Measurements from ENCODE around the gene INSIG1. TPM values are rescaled to one million over a fixed set of nuclear protein-coding genes. Genes with fewer than 3 reads are reported as not detected.

The INSIG1 gene
- polyA plus RNA-seq, 1 experiment = 29.4 TPM

GRCh38 chr7:155299535-155300202 is 2.0 kb downstream of the INSIG1 start:
- POLR2A ChIA-PET = interaction anchor here (3.1 kb wide), 1 partner anchor 94 kb away, joined by 14 read pairs; no protein-coding TSS in a partner anchor
- Histone ChIP-seq H3K27me3 (ENCODE audit: control insufficient read depth, insufficient read depth, low read length) (no peaks in the 10 kb centered on the region), H3K9me3 (ENCODE audit: control insufficient read depth, insufficient read depth, low read length) (no peaks in the 10 kb centered on the region), H3K4me3 (ENCODE audit: low read depth, low read length) (peak overlapping the region; percentile 73), H3K27ac (ENCODE audit: low read depth, low read length) (peak overlapping the region; percentile 40)
- no peak for TF ChIP-seq CTCF (IDR thresholded peaks at IDR 0.05; ENCODE audit: low read depth, low read length)
- DNase-seq (ENCODE audit: low read depth, low spot score) = no peak
- CTCF ChIA-PET = interaction anchor here (1.7 to 7.2 kb wide), 4 partner anchors 45 to 372 kb away, joined by 5 to 48 read pairs (median 7); no protein-coding TSS in a partner anchor

GRCh38 chr7:155300641-155301452 is 3.2 kb downstream of the INSIG1 start:
- no peak for TF ChIP-seq CTCF (IDR thresholded peaks at IDR 0.05; ENCODE audit: low read depth, low read length)
- no peak for DNase-seq (ENCODE audit: low read depth, low spot score)
- H3K27ac ChIP-seq (ENCODE audit: low read depth, low read length) = no peak overlapping the region
- peak overlapping the region; percentile 29 for H3K4me3 ChIP-seq (ENCODE audit: low read depth, low read length)
- POLR2A ChIA-PET = no interaction called here
- no peaks in the 10 kb centered on the region for H3K27me3 ChIP-seq (ENCODE audit: control insufficient read depth, insufficient read depth, low read length)
- no peaks in the 10 kb centered on the region for H3K9me3 ChIP-seq (ENCODE audit: control insufficient read depth, insufficient read depth, low read length)
- CTCF ChIA-PET = interaction anchor here (1.7 to 7.2 kb wide), 4 partner anchors 44 to 373 kb away, joined by 5 to 48 read pairs (median 12); no protein-coding TSS in a partner anchor

- Histone ChIP-seq H3K9me3 (ENCODE audit: control insufficient read depth, insufficient read depth, low read length) (no peaks in the 10 kb centered on the region), H3K27ac (ENCODE audit: low read depth, low read length) (no peak overlapping the region), H3K27me3 (ENCODE audit: control insufficient read depth, insufficient read depth, low read length) (no peaks in the 10 kb centered on the region), H3K4me3 (ENCODE audit: low read depth, low read length) (no peak overlapping the region)
- TF ChIP-seq CTCF (IDR thresholded peaks at IDR 0.05; ENCODE audit: low read depth, low read length) = no peak
- ChIA-PET POLR2A (no interaction called here), CTCF (interaction anchor here (2.1 to 7.2 kb wide), 2 partner anchors 42 to 113 kb away, joined by 14 to 48 read pairs; no protein-coding TSS in a partner anchor)
- DNase-seq (ENCODE audit: low read depth, low spot score) = no peak
Observed at GRCh38 chr7:155303039-155303593, 5.4 kb downstream of the INSIG1 start.

GRCh38 chr7:155303897-155304296 is 6.2 kb downstream of the INSIG1 start:
- TF ChIP-seq CTCF (IDR thresholded peaks at IDR 0.05; ENCODE audit: low read depth, low read length) = no peak
- POLR2A ChIA-PET = no interaction called here
- no peak for DNase-seq (ENCODE audit: low read depth, low spot score)
- Histone ChIP-seq H3K9me3 (ENCODE audit: control insufficient read depth, insufficient read depth, low read length) (no peaks in the 10 kb centered on the region), H3K27ac (ENCODE audit: low read depth, low read length) (no peak overlapping the region), H3K27me3 (ENCODE audit: control insufficient read depth, insufficient read depth, low read length) (no peaks in the 10 kb centered on the region), H3K4me3 (ENCODE audit: low read depth, low read length) (no peak overlapping the region)
- CTCF ChIA-PET = interaction anchor here (0.6 to 7.2 kb wide), 4 partner anchors 39 to 390 kb away, joined by 4 to 48 read pairs (median 4); no protein-coding TSS in a partner anchor
